Midbrain (tissue), 1 donor: ENCODE results near the gene RNF128.
"Not testable (repeated sequence)": the region's sequence is repeated elsewhere in the genome, so short reads cannot be mapped to it uniquely, and the experiment has no call there.

Source experiments
- DNase-seq: peaks from one replicate; lab custom pipeline; 2025; lab: John Stamatoyannopoulos, UW

The RNF128 gene

DNA sequence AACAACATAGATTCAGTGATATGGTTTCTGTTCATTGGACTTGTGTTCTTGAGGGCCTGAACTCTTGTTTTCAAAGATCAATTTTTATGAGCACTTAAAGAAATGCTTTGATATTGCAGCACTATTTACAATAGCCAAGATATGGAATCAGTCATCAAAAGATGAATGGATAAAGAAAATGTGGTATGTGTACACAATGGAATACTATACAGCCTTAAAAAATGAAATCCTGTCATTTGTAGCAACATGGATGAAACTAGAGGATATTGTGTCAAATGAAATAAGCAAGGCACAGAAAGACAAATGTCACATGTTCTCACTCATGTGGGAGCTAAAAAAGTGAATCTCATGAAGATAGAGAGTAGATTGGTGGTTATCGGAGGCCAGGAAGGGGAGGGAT is 21.9 kb downstream of the RNF128 start:
- DNase-seq, result no peak

DNA sequence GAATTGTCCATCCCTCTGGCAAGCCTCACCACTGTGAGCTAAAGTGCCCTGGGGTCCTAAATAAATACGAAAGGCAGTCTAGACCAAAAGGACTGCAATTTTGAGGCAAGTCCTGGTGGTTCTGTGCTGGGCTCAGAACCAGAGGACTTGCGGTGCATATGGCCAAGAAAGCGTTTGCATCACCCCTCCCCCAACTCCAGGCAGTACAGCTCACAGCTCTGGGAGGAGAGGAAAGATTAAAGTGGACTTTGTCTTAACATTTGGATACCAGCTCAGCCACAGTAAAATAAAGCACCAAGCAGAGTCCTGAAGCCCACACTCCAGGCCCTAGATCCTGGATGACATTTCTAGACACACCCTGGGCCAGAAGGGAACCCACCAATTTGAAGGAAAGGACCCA is 24.9 kb downstream of the RNF128 start:
- DNase-seq, result no peak

DNA sequence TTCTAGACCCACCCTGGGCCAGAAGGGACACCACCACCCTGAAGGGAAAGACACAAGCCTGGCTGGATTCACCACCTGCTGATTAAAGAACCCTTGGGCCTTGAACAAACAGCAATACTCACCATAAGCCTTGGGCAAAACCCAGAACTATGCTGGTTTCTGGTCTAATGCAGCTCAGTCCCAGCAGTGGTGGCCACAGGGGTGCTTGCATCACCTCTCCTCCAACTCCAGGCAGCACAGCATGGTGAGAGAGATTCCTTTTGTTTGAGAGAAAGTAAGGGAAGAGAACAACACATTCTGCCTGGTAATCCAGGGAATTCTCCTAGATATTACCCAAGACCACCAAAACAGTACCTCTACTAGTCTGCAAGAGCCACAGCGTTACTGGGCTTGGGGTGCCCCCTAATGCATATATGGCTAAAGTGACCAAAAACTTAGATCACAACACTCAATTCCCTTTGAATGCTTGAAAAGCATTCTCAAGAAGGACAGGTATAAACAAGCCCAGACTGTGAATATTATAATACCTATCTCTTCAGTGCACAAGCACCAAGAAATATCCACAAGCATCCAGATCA is 25.7 kb downstream of the RNF128 start:
- no peak for DNase-seq

DNA sequence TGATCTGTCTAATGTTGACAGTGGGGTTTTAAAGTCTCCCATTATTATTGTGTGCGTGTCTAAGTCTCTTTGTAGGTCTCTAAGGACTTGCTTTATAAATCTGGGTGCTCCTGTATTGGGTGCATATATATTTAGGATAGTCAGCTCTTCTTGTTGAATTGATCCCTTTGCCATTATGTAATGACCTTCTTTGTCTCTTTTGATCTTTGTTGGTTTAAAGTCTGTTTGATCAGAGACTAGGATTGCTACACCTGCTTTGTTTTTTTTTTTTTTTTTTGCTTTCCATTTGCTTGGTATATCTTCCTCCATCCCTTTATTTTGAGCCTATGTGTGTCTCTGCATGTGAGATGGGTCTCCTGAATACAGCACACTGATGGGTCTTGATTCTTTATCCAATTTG is 42.8 kb downstream of the RNF128 start:
- not testable (repeated sequence) for DNase-seq

DNA sequence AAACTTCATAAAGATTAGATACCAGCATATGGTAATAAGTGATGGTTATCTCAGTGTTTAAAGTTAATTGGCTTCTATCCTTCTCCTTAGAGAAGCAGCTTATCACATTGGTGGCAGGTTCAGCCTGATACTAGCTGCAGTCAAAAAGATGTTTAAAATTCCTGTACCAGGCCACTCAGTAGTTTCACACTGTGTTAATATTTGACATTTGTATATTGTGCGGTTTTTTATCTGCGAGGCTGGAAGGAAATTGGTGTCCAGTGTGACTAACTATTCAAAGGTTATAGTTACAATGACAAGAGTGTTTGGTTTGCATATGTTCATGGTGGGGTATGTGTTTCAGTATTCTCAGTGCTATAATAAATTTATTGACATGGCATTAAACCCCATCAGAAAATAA is 48.5 kb downstream of the RNF128 start:
- no peak for DNase-seq

DNA sequence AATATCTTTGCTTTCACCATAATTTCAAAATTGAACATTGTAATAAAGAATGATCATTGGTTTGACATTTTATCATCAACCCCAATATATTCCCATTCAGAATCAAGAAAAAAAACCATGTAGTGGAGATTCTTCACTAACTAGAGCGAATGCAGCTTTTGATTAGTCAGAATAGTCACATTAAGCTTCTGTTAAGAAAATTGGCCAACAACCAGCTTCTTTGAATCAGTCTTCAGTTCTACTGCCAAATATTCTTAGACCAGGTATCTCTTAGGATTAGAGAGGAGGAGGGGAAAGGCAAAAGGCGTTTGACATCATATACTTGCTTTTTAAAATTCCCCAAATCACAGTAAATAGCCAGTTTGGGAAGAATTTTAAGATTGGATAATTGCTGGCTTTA is 53.8 kb downstream of the RNF128 start:
- DNase-seq, result no peak

DNA sequence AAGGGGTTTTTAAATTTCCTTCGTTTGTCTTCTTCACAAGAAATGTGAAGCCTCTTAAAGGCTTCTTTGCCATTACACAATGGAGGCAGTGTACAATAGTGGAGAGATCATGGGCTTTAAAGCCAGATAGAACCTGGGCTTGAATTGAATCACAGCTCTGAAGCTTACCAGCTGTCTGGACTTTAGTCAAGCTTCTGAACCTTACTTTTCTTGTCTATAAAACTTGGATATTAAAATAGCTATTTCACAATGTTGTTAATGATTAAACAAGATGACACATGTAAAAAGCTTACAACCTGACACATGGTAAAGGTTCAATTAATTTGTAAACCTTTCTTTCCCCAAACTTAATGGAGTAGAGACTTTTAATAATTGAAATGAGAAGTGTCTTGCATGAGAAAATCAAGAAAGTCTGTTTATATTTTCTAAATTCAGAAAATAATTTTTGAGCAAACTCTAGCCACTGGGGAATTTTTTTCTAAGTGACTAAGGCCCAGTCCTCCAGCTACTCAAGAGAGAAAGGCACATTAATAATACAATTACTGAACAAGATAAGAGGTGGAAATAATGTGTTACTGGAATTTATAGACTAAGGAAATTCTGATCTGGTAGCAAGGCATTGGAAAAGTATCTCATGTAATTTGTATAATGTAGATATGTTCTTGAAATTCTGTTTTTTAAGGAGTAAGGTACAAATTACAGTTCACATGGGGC is 54.3 kb downstream of the RNF128 start:
- no peak for DNase-seq

DNA sequence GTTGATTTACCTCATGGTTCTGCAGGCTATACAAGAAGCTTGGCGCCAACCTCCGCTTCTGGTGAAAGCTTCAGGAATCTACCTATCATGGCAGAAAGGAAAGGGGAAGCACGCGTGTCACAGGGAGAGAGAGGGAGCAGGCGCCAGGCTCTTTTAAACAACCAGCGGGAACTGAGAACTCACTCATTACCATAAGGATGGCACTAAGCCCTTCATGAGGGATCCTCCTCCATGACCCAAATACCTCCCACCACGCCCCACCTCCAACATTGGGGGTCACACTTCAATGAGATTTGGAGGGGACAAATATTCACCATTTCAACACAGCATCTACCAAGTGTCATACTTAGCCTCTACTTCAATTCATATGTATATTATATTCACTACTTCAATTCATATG is 57.2 kb downstream of the RNF128 start:
- no peak for DNase-seq

DNA sequence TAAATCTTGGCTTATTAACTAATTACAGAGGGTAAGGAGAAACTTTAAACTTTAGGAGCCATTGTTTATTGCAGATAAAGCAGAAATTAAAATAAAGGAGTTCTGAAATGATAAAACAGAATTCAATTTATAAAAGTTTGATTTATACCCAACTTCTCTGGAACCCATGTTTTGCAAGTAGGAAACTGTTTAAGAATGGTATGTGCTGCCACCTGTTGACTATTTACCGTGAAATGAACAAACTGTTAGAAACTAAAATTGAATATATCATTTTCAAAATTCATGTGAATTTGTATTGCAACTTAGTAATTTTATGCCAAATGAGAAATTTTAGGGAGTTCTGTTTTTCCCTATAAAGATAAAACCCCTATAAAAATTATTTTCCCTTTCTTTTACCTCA is 65.0 kb downstream of the RNF128 start:
- no peak for DNase-seq

DNA sequence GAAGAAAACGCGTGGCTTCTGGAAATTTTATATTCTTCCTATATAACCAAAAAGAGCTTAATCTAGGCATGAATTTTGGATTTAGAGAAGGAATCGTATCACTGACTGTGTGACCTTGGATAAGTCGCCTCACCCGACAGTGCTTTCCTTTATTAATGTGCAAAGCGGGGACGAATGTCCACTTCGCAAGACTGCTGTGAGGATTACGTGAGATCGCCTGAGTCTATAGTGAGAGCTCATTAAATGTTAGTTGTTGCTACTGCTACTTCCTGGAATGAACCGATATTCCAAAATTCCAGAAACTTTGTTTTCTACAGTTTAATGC is 75.5 kb downstream of the RNF128 start:
- DNase-seq, result no peak

DNA sequence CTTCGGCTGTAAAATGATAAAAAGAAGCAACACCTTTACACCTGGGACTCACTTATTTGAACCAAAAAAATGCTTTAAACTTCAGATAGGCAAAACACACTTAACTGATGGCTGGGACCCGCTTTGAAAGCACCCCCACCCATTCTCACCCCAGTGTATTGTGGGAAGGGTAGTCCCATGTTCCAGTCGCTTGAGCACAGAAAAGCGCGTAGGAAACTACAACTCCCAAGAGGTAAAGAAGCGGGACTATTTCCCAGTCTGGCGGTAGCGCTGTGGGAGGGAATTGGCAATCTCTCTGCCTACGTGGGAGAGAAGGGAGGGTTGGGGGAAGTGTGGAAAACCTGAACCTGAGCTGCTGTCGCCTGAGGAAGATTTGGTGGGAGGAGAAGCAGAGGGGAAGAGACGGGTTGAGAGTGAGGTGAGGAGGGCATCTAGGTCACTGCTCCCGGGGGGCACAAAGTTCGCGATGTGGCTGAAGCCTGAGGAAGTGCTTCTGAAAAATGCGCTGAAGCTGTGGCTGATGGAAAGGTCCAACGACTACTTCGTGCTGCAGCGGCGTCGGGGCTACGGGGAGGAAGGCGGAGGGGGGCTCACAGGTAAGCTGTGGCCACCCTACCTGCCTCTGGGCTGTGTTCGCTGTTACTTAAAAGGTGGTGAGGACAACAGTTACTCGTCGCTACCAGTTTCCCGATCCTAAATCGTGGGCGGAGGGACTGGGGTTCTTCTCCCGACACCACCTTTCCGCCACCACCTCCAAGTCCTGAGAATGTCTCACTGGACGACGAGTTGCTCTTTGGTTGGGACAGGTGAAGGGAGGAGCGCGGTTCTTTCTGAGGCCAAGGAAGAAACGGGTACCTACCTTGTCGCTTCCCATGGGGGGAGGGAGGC is 76.1 kb downstream of the RNF128 start, which contains the start of gene TBC1D8B:
TBC1D8B (plus strand) TSS at position 286 of the 888 bp plus-strand sequence; CDS start at position 467, 181 bp downstream.
- DNase-seq, result peak; percentile 83

DNA sequence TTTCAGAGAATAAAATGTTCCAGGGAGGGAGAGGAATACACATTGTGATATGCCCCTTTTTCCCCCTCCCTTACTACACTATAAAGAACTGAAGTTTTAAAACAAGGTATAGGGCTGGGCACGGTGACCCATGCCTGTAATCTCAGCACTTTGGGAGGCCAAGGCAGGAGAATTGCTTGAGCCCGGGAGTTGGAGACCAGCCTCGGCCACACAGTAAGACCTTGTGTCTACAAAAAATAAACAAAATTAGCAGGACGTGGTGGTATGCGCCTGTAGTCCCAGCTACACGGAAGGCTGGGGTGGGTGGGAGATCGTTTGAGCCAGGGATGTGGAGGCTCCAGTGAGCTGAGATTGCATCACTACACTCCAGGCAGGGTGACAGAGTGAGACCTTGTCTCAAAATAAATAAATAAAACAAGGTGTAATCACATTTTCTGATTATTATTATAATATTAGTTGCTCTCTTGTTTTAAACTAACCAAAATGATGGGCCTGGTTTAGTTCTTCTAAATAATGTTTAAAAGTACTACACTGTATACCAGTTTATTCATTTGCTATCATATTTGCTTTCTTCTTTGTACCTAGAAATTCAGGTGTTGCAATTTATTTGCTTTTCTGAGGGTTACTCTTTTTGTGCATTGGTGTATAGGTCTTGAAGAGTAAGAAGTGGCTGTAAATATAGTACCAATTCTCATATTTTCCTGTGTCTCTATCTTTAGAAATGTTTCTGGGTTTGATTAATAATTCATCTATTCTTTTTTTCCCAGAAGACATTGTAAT is 84.8 kb downstream of the RNF128 start:
- no peak for DNase-seq

DNA sequence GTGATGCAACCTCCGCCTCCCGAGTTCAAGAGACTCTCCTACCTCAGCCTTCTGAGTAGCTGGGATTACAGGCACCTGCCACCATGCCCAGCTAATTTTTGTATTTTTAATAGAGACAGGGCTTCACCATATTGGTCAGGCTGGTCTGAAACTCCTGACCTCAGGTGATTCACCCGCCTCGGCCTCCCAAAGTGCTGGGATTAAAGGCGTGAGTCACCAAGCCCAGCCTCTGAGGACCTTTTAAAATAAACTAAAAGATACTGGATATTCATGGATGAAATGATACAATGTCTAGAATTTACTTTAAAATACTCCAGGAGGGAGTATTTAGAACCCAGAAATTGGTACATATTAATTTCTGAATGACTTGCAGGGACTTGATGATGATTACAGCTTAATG is 86.4 kb downstream of the RNF128 start:
- not testable (repeated sequence) for DNase-seq

DNA sequence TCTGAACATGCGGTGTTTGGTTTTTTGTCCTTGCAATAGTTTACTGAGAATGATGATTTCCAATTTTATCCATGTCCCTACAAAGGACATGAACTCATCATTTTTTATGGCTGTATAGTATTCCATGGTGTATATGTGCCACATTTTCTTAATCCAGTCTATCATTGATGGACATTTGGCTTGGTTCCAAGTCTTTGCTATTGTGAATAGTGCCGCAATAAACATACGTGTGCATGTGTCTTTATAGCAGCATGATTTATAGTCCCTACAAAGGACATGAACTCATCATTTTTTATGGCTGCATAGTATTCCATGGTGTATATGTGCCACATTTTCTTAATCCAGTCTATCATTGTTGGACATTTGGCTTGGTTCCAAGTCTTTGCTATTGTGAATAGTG is 87.6 kb downstream of the RNF128 start:
- DNase-seq, result not testable (repeated sequence)
